SK-N-SH (cell line): ENCODE results near the gene RPL12. TPM values are rescaled to one million over a fixed set of nuclear protein-coding genes. Genes with fewer than 3 reads are reported as not detected.
A peak's percentile ranks its signal among the peaks of the same experiment; 100 is the strongest.

ENCODE experiments used
- CTCF ChIA-PET: fragments of 300-600, 350-600 bp; formaldehyde crosslinking; extraction: SDS; loops from one replicate; lab custom pipeline; 2021; lab: Yijun Ruan, JAX
- POLR2A ChIA-PET: fragments of 350-600 bp; sonication (Branson Sonifier 250); formaldehyde crosslinking; extraction: SDS; loops from one replicate; lab custom pipeline; 2020; ENCODE audit warnings: antibody characterized with exemption, inconsistent platforms; lab: Yijun Ruan, JAX
- DNase-seq: peaks from one replicate; pipeline ENCODE4 v3.0.0; 2012
- H2AFZ ChIP-seq: fragments of 200-600 bp; sonication (generic); 2 replicates; pipeline ENCODE4 v1.8.1; 2016; ENCODE audit warnings: antibody characterized with exemption, mild to moderate bottlenecking, low read depth
- H3F3A ChIP-seq: fragments of 200-600 bp; sonication (generic); replicated peaks from 2 replicates; pipeline ENCODE3; 2016; ENCODE audit warnings: antibody characterized with exemption, mild to moderate bottlenecking; ENCODE audit not compliant: insufficient read depth
- H3K27ac ChIP-seq, 2 experiments: fragments of 200-500 bp in 1 of 2; fragments of 200-600 bp in 1 of 2; sonication (Bioruptor generic) in 1 of 2; sonication (generic), shearing (Covaris generic) in 1 of 2; 2 replicates each; pipeline versions ENCODE4 v1.5.1 to v1.6.1; 2014 to 2016; ENCODE audit warnings: low read depth in 2 of 2, inconsistent platforms in 1 of 2, low read length in 1 of 2, mild to moderate bottlenecking in 1 of 2, mixed read lengths in 1 of 2
- H3K27me3 ChIP-seq: fragments of 200-600 bp; sonication (generic), shearing (Covaris generic); 2 replicates; pipeline ENCODE4 v1.6.1; 2016; ENCODE audit warnings: mixed run types; ENCODE audit not compliant: insufficient read depth
- H3K36me3 ChIP-seq, 2 experiments: fragments of 200-500 bp in 1 of 2; fragments of 200-600 bp in 1 of 2; sonication (Bioruptor generic) in 1 of 2; sonication (generic) in 1 of 2; replicated peaks in 1 of 2; 2 replicates each; pipeline versions ENCODE3 to v1.5.1; 2014 to 2016; ENCODE audit warnings: low read length in 1 of 2, mild to moderate bottlenecking in 1 of 2; ENCODE audit not compliant: insufficient read depth in 2 of 2, control insufficient read depth in 1 of 2
- H3K4me1 ChIP-seq, 2 experiments: fragments of 200-500 bp in 1 of 2; fragments of 200-600 bp in 1 of 2; sonication (Bioruptor generic) in 1 of 2; sonication (generic), shearing (Covaris generic) in 1 of 2; 2 replicates each; pipeline versions ENCODE4 v1.5.1 to v1.6.1; 2014 to 2016; ENCODE audit warnings: low read depth in 1 of 2, low read length in 1 of 2, mixed run types in 1 of 2; ENCODE audit not compliant: insufficient read depth in 2 of 2, control insufficient read depth in 1 of 2
- H3K4me2 ChIP-seq: fragments of 200-600 bp; sonication (generic), shearing (Covaris generic); 2 replicates; pipeline ENCODE4 v1.6.1; 2017; ENCODE audit warnings: mixed run types
- H3K4me3 ChIP-seq, 2 experiments: fragments of 200-500 bp in 1 of 2; fragments of 200-600 bp in 1 of 2; sonication (Bioruptor generic) in 1 of 2; sonication (generic), shearing (Covaris generic) in 1 of 2; 2 replicates each; pipeline versions ENCODE4 v1.5.1 to v1.8.1; 2014 to 2016; ENCODE audit warnings: low read depth in 2 of 2, inconsistent platforms in 1 of 2, low read length in 1 of 2, mild to moderate bottlenecking in 1 of 2, mixed read lengths in 1 of 2, moderate library complexity in 1 of 2
- H3K79me2 ChIP-seq: fragments of 200-600 bp; sonication (generic); 2 replicates; pipeline ENCODE4 v1.8.1; 2017; ENCODE audit warnings: mild to moderate bottlenecking; ENCODE audit not compliant: insufficient read depth
- H3K9ac ChIP-seq: fragments of 200-600 bp; sonication (generic); 2 replicates; pipeline ENCODE4 v1.6.1; 2017; ENCODE audit warnings: mixed run types
- H3K9me2 ChIP-seq: fragments of 200-600 bp; sonication (generic); 2 replicates; pipeline ENCODE4 v1.6.1; 2017; ENCODE audit warnings: mixed run types
- H3K9me3 ChIP-seq: fragments of 200-600 bp; sonication (generic); 2 replicates; pipeline ENCODE4 v1.6.1; 2017; ENCODE audit warnings: mixed run types, mild to moderate bottlenecking, moderate library complexity
- H4K20me1 ChIP-seq: fragments of 200-600 bp; sonication (generic); 2 replicates; pipeline ENCODE4 v1.6.1; 2017; ENCODE audit warnings: mild to moderate bottlenecking, mixed run types; ENCODE audit not compliant: insufficient read depth
- CTCF ChIP-seq: fragments of 200-600 bp; sonication (generic); IDR thresholded peaks from 2 replicates; pipeline ENCODE4 v1.6.1; 2017; ENCODE audit warnings: antibody characterized with exemption, mild to moderate bottlenecking, moderate library complexity
- ELF1 ChIP-seq: IDR thresholded peaks from 2 replicates; pipeline ENCODE4 v1.4.0; 2012
- EP300 ChIP-seq, 2 experiments: IDR thresholded peaks; 2 replicates each; pipeline versions ENCODE4 v1.4.0 to v1.6.1; 2012; ENCODE audit warnings: borderline replicate concordance in 1 of 2, low read depth in 1 of 2, low read length in 1 of 2
- EZH2phosphoT487 ChIP-seq: fragments of 200-600 bp; sonication (generic); IDR thresholded peaks from 2 replicates; pipeline ENCODE4 v1.6.1; 2017; ENCODE audit warnings: low read depth, mixed run types, mild to moderate bottlenecking, antibody characterized with exemption, moderate library complexity, borderline replicate concordance
- GABPA ChIP-seq: IDR thresholded peaks from 2 replicates; pipeline ENCODE4 v1.4.0; 2012; ENCODE audit warnings: low read depth, mild to moderate bottlenecking
- GATA2 ChIP-seq: sonication (generic); formaldehyde crosslinking; IDR thresholded peaks from 2 replicates; pipeline ENCODE4 v1.5.0; 2020; ENCODE audit warnings: mild to moderate bottlenecking, missing genetic modification reagents
- JUND ChIP-seq: IDR thresholded peaks from 2 replicates; pipeline ENCODE4 v1.4.0; 2012
- NFIC ChIP-seq: IDR thresholded peaks from 2 replicates; pipeline ENCODE4 v1.4.0; 2012; ENCODE audit warnings: borderline replicate concordance
- PBX3 ChIP-seq: IDR thresholded peaks from 2 replicates; pipeline ENCODE4; 2012
- POLR2AphosphoS5 ChIP-seq: IDR thresholded peaks from 2 replicates; pipeline ENCODE4 v1.6.1; 2012; ENCODE audit warnings: low read depth, low read length
- REST ChIP-seq: IDR thresholded peaks from 2 replicates; pipeline ENCODE4 v1.6.1; 2012; ENCODE audit warnings: mild to moderate bottlenecking, low read depth, low read length, moderate library complexity
- RFX5 ChIP-seq: IDR thresholded peaks from 2 replicates; pipeline ENCODE4 v1.6.1; 2012; ENCODE audit warnings: mild to moderate bottlenecking, improper control_type of control experiment, low read length
- SIN3A ChIP-seq: IDR thresholded peaks from 2 replicates; pipeline ENCODE4 v1.6.1; 2012; ENCODE audit warnings: low read depth, mild to moderate bottlenecking, low read length, moderate library complexity, borderline replicate concordance
- SMC3 ChIP-seq: IDR thresholded peaks from 2 replicates; pipeline ENCODE4 v1.6.1; 2012; ENCODE audit warnings: low read depth, low read length, improper control_type of control experiment
- USF2 ChIP-seq: fragments of 150-350 bp; IDR thresholded peaks from 2 replicates; pipeline ENCODE4 v1.6.1; 2017; ENCODE audit warnings: antibody characterized with exemption, low read length, low read depth, borderline replicate concordance
- YY1 ChIP-seq: IDR thresholded peaks from 2 replicates; pipeline ENCODE4 v1.4.0; 2012; ENCODE audit warnings: low read depth, mild to moderate bottlenecking
- WGBS: methylation state at CpG from one replicate; pipeline ENCODE4 v1.1.6; 2017; ENCODE audit warnings: low lambda C conversion rate; 5-methylcytosine and 5-hydroxymethylcytosine counted together
- polyA plus RNA-seq, 3 experiments: library from polyadenylated mRNA; depleted of rRNA; stranded (reverse); fragments of >200 nt; gene quantifications; 2 replicates each; pipeline ENCODE4 v1.2.3, GENCODE V29; 2012

Gene RPL12
- polyA plus RNA-seq, 1 of the 3 experiments (the other 2 are of a cell fraction) = 3,270 TPM

GRCh38 chr9:127444283-127444920 lies 6.8 kb downstream of the RPL12 start:
- Histone ChIP-seq H3K79me2 (peaks cover 27% of the 10 kb centered on the region), H3K9ac (no peak overlapping the region), H2AFZ (no peak overlapping the region), H3K4me3 (no peak overlapping the region), H3K4me1 (peaks cover 5 to 22% of the 10 kb centered on the region in 2 experiments; a peak in 3 of 4 replicates), H3K4me2 (peak overlapping the region; percentile 2; the same call in 1 of the 2 replicates), H3K9me2 (no peaks in the 10 kb centered on the region), H3K9me3 (no peaks in the 10 kb centered on the region), H4K20me1 (peaks cover 43% of the 10 kb centered on the region), H3K27me3 (no peaks in the 10 kb centered on the region), H3K27ac (peak overlapping the region; percentile 50 to 72; a peak in 3 of 4 replicates), H3F3A (peaks cover 72% of the 10 kb centered on the region), H3K36me3 (peaks cover 61 to 65% of the 10 kb centered on the region in 2 experiments)
- no peak for DNase-seq
- CTCF ChIA-PET = interaction anchor here (1.3 kb wide), 1 partner anchor 8 kb away, joined by 3 read pairs; no protein-coding TSS in a partner anchor
- WGBS = 92% methylated on average over 14 of the region's 17 CpGs
- TF ChIP-seq SIN3A (no peak), RFX5 (no peak), CTCF (no peak), YY1 (no peak), EZH2phosphoT487 (no peak), USF2 (no peak), JUND (no peak), GABPA (no peak), SMC3 (no peak)
- POLR2A ChIA-PET = interaction anchor here (1.7 kb wide), 1 partner anchor 20 kb away, joined by 5 read pairs; the partner anchor contains the start of gene ZNF79

- no peaks in the 10 kb centered on the region for H3K9me3 ChIP-seq
- H2AFZ ChIP-seq = no peak overlapping the region
- no peaks in the 10 kb centered on the region; the same call in 1 of the 2 replicates for H3K79me2 ChIP-seq
- no peak for DNase-seq
- no peaks in the 10 kb centered on the region for H3K9me2 ChIP-seq
- peaks cover 55 to 61% of the 10 kb centered on the region in 2 experiments for H3K36me3 ChIP-seq
- H3K27ac ChIP-seq = no peak overlapping the region
- H3F3A ChIP-seq = peaks cover 13% of the 10 kb centered on the region
- H3K27me3 ChIP-seq = no peaks in the 10 kb centered on the region
- 99% methylated on average over 9 of the region's 9 CpGs for WGBS
- no peaks in the 10 kb centered on the region for H3K4me1 ChIP-seq
- no peak overlapping the region for H3K4me2 ChIP-seq
- no peak overlapping the region for H3K4me3 ChIP-seq
- H3K9ac ChIP-seq = no peak overlapping the region
- H4K20me1 ChIP-seq = no peaks in the 10 kb centered on the region
- POLR2A ChIA-PET = no interaction called here
- CTCF ChIA-PET = interaction anchor here (1.0 kb wide), 1 partner anchor 11 kb away, joined by 3 read pairs; no protein-coding TSS in a partner anchor
- TF ChIP-seq SIN3A (no peak), REST (no peak), GATA2 (CRISPR knock-in tag) (no peak), PBX3 (no peak), EZH2phosphoT487 (no peak), ELF1 (no peak), EP300 (IDR thresholded peaks at IDR 0.05; ENCODE audit: borderline replicate concordance in 1 of 2, low read depth in 1 of 2, low read length in 1 of 2) (no peak), POLR2AphosphoS5 (no peak), CTCF (no peak), NFIC (no peak)
Observed at GRCh38 chr9:127438394-127438793, 12.8 kb downstream of the RPL12 start.
